Measurements from ENCODE around the gene SLC26A2. TPM values are rescaled to one million over a fixed set of nuclear protein-coding genes. Genes with fewer than 3 reads are reported as not detected.

SLC26A2 gene
- total RNA-seq, 1 experiment from 2014 or later: 43.9 TPM

- no peaks in the 10 kb centered on the region for H3K27me3 Mint-ChIP-seq (ENCODE audit: insufficient read depth, unreplicated experiment)
- no peak for DNase-seq
- H3K36me3 Mint-ChIP-seq (ENCODE audit: insufficient read depth, unreplicated experiment): peaks cover 3% of the 10 kb centered on the region
- BruUV-seq (replicated peaks): no TSS peak
- Histone ChIP-seq H3K36me3 (ENCODE audit: control insufficient read depth, insufficient read depth, low read length) (no peaks in the 10 kb centered on the region), H3K9me3 (no peaks in the 10 kb centered on the region), H3K4me1 (peaks cover 42% of the 10 kb centered on the region), H3K4me3 (ENCODE audit: low read depth, low read length) (no peak overlapping the region), H3K27me3 (replicated peaks; ENCODE audit: control insufficient read depth, insufficient read depth, low read length) (no peaks in the 10 kb centered on the region)
- H3K4me1 Mint-ChIP-seq (ENCODE audit: low read depth, unreplicated experiment): peaks cover 43% of the 10 kb centered on the region
- CTCF ChIA-PET: no interaction called here
- peak overlapping the region; percentile 27 for H3K27ac Mint-ChIP-seq (ENCODE audit: unreplicated experiment)
- no peaks in the 10 kb centered on the region for H3K9me3 Mint-ChIP-seq (ENCODE audit: unreplicated experiment)
- POLR2A ChIA-PET: interaction anchor here (0.9 kb wide), 1 partner anchor 23 kb away, joined by 6 read pairs; the partner anchor contains the start of gene SLC26A2
- intact Hi-C loops (cut with micrococcal nuclease; ENCODE audit: unreplicated experiment): no loop called here
- no peak overlapping the region for H3K4me3 Mint-ChIP-seq (ENCODE audit: unreplicated experiment)
- TF ChIP-seq CTCF (IDR thresholded peaks at IDR 0.05; ENCODE audit: insufficient read depth in 1 of 2, low read depth in 1 of 2, low read length in 1 of 2, severe bottlenecking in 1 of 2, unreplicated experiment in 1 of 2): no peak
These were observed 22.9 kb upstream of the SLC26A2 start for GRCh38 chr5:149937610-149938009.

- Mint-ChIP-seq H3K9me3 (ENCODE audit: unreplicated experiment) (no peaks in the 10 kb centered on the region), H3K27ac (ENCODE audit: unreplicated experiment) (peak overlapping the region; percentile 27), H3K36me3 (ENCODE audit: insufficient read depth, unreplicated experiment) (peaks cover 10% of the 10 kb centered on the region), H3K27me3 (ENCODE audit: insufficient read depth, unreplicated experiment) (no peaks in the 10 kb centered on the region), H3K4me1 (ENCODE audit: low read depth, unreplicated experiment) (peaks cover 50% of the 10 kb centered on the region), H3K4me3 (ENCODE audit: unreplicated experiment) (no peak overlapping the region)
- no peak for DNase-seq
- no TSS peak for BruUV-seq (replicated peaks)
- H3K4me3 ChIP-seq (ENCODE audit: low read depth, low read length): no peak overlapping the region
- no peaks in the 10 kb centered on the region for H3K36me3 ChIP-seq (ENCODE audit: control insufficient read depth, insufficient read depth, low read length)
- no peak for TF ChIP-seq CTCF (IDR thresholded peaks at IDR 0.05; ENCODE audit: insufficient read depth in 1 of 2, low read depth in 1 of 2, low read length in 1 of 2, severe bottlenecking in 1 of 2, unreplicated experiment in 1 of 2)
- intact Hi-C loops (cut with micrococcal nuclease; ENCODE audit: unreplicated experiment): no loop called here
- POLR2A ChIA-PET: no interaction called here
- no peaks in the 10 kb centered on the region for H3K27me3 ChIP-seq (replicated peaks; ENCODE audit: control insufficient read depth, insufficient read depth, low read length)
- H3K4me1 ChIP-seq: peaks cover 47% of the 10 kb centered on the region
- no peaks in the 10 kb centered on the region for H3K9me3 ChIP-seq
- CTCF ChIA-PET: no interaction called here
These were observed 22.3 kb upstream of the SLC26A2 start for GRCh38 chr5:149938279-149938678.

- BruUV-seq (replicated peaks): no TSS peak
- ChIA-PET CTCF (interaction anchor here (0.6 to 1.1 kb wide), 2 partner anchors 21 to 37 kb away, joined by 5 to 8 read pairs; partner anchors contain the start of gene SLC26A2), POLR2A (interaction anchor here (0.6 kb wide), 1 partner anchor 21 kb away, joined by 3 read pairs; no protein-coding TSS in a partner anchor)
- Histone ChIP-seq H3K9me3 (no peaks in the 10 kb centered on the region), H3K27me3 (replicated peaks; ENCODE audit: control insufficient read depth, insufficient read depth, low read length) (no peaks in the 10 kb centered on the region), H3K36me3 (ENCODE audit: control insufficient read depth, insufficient read depth, low read length) (no peaks in the 10 kb centered on the region), H3K4me3 (ENCODE audit: low read depth, low read length) (no peak overlapping the region), H3K4me1 (peaks cover 52% of the 10 kb centered on the region)
- TF ChIP-seq CTCF (IDR thresholded peaks at IDR 0.05; ENCODE audit: insufficient read depth in 1 of 2, low read depth in 1 of 2, low read length in 1 of 2, severe bottlenecking in 1 of 2, unreplicated experiment in 1 of 2): no peak
- Mint-ChIP-seq H3K27me3 (ENCODE audit: insufficient read depth, unreplicated experiment) (no peaks in the 10 kb centered on the region), H3K4me1 (ENCODE audit: low read depth, unreplicated experiment) (peaks cover 56% of the 10 kb centered on the region), H3K4me3 (ENCODE audit: unreplicated experiment) (no peak overlapping the region), H3K36me3 (ENCODE audit: insufficient read depth, unreplicated experiment) (peaks cover 13% of the 10 kb centered on the region), H3K27ac (ENCODE audit: unreplicated experiment) (peak overlapping the region; percentile 76), H3K9me3 (ENCODE audit: unreplicated experiment) (no peaks in the 10 kb centered on the region)
- intact Hi-C loops (cut with micrococcal nuclease; ENCODE audit: unreplicated experiment): no loop called here
- DNase-seq: peak; percentile 43 to 60
These were observed 21.7 kb upstream of the SLC26A2 start for GRCh38 chr5:149938791-149939358.

All from Caco-2 (cell line).